DMS53 treated with DMSO at 0.1 percent for 48 hours (cell line): Measurements from ENCODE around the gene ERMARD.

Experiments
- DNase-seq: peaks from one replicate; lab custom pipeline; 2025; ENCODE audit not compliant: unreplicated experiment; lab: John Stamatoyannopoulos, UW

The ERMARD gene

GRCh38 chr6:169783401-169783800, 32.0 kb downstream of the ERMARD start:
- no peak for DNase-seq

GRCh38 chr6:169783971-169784820, 32.8 kb downstream of the ERMARD start:
- no peak for DNase-seq

GRCh38 chr6:169784821-169785340, 33.5 kb downstream of the ERMARD start:
- DNase-seq = no peak

GRCh38 chr6:169785566-169785965, 34.1 kb downstream of the ERMARD start:
- DNase-seq = no peak

- no peak for DNase-seq
These were observed 34.9 kb downstream of the ERMARD start for GRCh38 chr6:169786349-169786748.

GRCh38 chr6:169787797-169788196, 36.4 kb downstream of the ERMARD start:
- no peak for DNase-seq

GRCh38 chr6:169788809-169789145, 37.4 kb downstream of the ERMARD start:
- no peak for DNase-seq

GRCh38 chr6:169789146-169789943, 37.9 kb downstream of the ERMARD start:
- peak; percentile 69 for DNase-seq

- DNase-seq = peak; percentile 72
These were observed 38.8 kb downstream of the ERMARD start for GRCh38 chr6:169789944-169790927.

- no peak for DNase-seq
These were observed 40.3 kb downstream of the ERMARD start for GRCh38 chr6:169791721-169792131.

- DNase-seq = no peak
These were observed 41.0 kb downstream of the ERMARD start for GRCh38 chr6:169792306-169793015.

- DNase-seq = no peak
These were observed 42.0 kb downstream of the ERMARD start for GRCh38 chr6:169793408-169793807.

- peak; percentile 10 for DNase-seq
These were observed 43.1 kb downstream of the ERMARD start for GRCh38 chr6:169794317-169795055.

- no peak for DNase-seq
These were observed 43.8 kb downstream of the ERMARD start for GRCh38 chr6:169795196-169795595.

- no peak for DNase-seq
These were observed 47.5 kb downstream of the ERMARD start for GRCh38 chr6:169798764-169799473.

- DNase-seq = no peak
These were observed 48.1 kb downstream of the ERMARD start for GRCh38 chr6:169799474-169799926.

GRCh38 chr6:169800116-169800667, 48.8 kb downstream of the ERMARD start:
- DNase-seq = no peak

- DNase-seq = peak; percentile 75
These were observed 49.4 kb downstream of the ERMARD start for GRCh38 chr6:169800668-169801395.
